ENCODE results near the gene MRPL55. TPM values are rescaled to one million over a fixed set of nuclear protein-coding genes. Genes with fewer than 3 reads are reported as not detected.
A peak's percentile ranks its signal among the peaks of the same experiment; 100 is the strongest.

Gene MRPL55
- total RNA-seq, 1 donor from 2014 or later = 51.0 TPM

GRCh38 chr1:228139406-228139930 lies 30.4 kb upstream of the MRPL55 start:
- Histone ChIP-seq H3K27me3 (ENCODE audit: low read depth) (no peaks in the 10 kb centered on the region), H3K9me3 (replicated peaks) (no peaks in the 10 kb centered on the region), H3K4me3 (peak overlapping the region; percentile 90), H3K4me1 (peaks cover 49% of the 10 kb centered on the region), H3K36me3 (no peaks in the 10 kb centered on the region), H3K27ac (replicated peaks) (peak overlapping the region; percentile 97)
- intact Hi-C loops (cut with micrococcal nuclease) = no loop called here
- TF ChIP-seq CTCF (IDR thresholded peaks at IDR 0.05; ENCODE audit: borderline replicate concordance) = no peak
- DNase-seq = no peak

GRCh38 chr1:228136901-228137300 lies 27.8 kb upstream of the MRPL55 start:
- H3K27ac ChIP-seq (replicated peaks) = no peak overlapping the region
- H3K36me3 ChIP-seq = no peaks in the 10 kb centered on the region
- no peak for TF ChIP-seq CTCF (IDR thresholded peaks at IDR 0.05; ENCODE audit: borderline replicate concordance)
- peaks cover 24% of the 10 kb centered on the region for H3K4me1 ChIP-seq
- no peaks in the 10 kb centered on the region for H3K9me3 ChIP-seq (replicated peaks)
- H3K27me3 ChIP-seq (ENCODE audit: low read depth) = no peaks in the 10 kb centered on the region
- intact Hi-C loops (cut with micrococcal nuclease) = no loop called here
- H3K4me3 ChIP-seq = no peak overlapping the region
- DNase-seq = no peak

DNA sequence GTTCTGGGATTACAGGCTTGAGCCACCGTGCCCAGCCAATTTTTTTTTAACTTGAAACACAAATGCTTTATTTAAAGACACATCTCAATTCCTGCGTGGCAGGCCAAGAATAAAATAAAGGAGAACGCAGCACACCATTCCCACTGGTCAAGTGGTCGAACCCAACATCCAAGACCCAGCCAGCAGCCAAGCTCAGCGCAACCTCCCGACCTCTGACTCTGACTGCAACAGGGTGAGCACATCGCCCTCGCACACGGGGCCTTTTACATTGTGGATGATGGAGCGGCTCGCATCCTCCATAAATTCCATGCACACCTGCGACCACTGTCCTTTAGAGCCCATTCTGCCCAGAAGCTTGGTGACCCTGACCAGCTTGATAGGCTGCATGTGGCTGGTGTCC lies 25.5 kb upstream of the MRPL55 start:
- intact Hi-C loops (cut with micrococcal nuclease) = no loop called here
- H3K27ac ChIP-seq (replicated peaks) = no peak overlapping the region
- H3K9me3 ChIP-seq (replicated peaks) = no peaks in the 10 kb centered on the region
- DNase-seq = no peak
- no peaks in the 10 kb centered on the region for H3K36me3 ChIP-seq
- no peak overlapping the region for H3K4me3 ChIP-seq
- TF ChIP-seq CTCF (IDR thresholded peaks at IDR 0.05; ENCODE audit: borderline replicate concordance) = no peak
- peaks cover 7% of the 10 kb centered on the region for H3K27me3 ChIP-seq (ENCODE audit: low read depth)
- peaks cover 12% of the 10 kb centered on the region for H3K4me1 ChIP-seq

- peaks cover 7% of the 10 kb centered on the region for H3K4me1 ChIP-seq
- no peak overlapping the region for H3K27ac ChIP-seq (replicated peaks)
- peaks cover 7% of the 10 kb centered on the region for H3K27me3 ChIP-seq (ENCODE audit: low read depth)
- TF ChIP-seq CTCF (IDR thresholded peaks at IDR 0.05; ENCODE audit: borderline replicate concordance) = no peak
- no peaks in the 10 kb centered on the region for H3K36me3 ChIP-seq
- H3K9me3 ChIP-seq (replicated peaks) = no peaks in the 10 kb centered on the region
- H3K4me3 ChIP-seq = no peak overlapping the region
- DNase-seq = no peak
- intact Hi-C loops (cut with micrococcal nuclease) = no loop called here
Observed at GRCh38 chr1:228131766-228132165, 22.7 kb upstream of the MRPL55 start.

GRCh38 chr1:228125185-228125584 lies 16.1 kb upstream of the MRPL55 start:
- Histone ChIP-seq H3K4me1 (no peaks in the 10 kb centered on the region), H3K27me3 (ENCODE audit: low read depth) (peaks cover 4% of the 10 kb centered on the region), H3K4me3 (no peak overlapping the region), H3K27ac (replicated peaks) (no peak overlapping the region), H3K36me3 (no peaks in the 10 kb centered on the region), H3K9me3 (replicated peaks) (no peaks in the 10 kb centered on the region)
- TF ChIP-seq CTCF (IDR thresholded peaks at IDR 0.05; ENCODE audit: borderline replicate concordance) = no peak
- no peak for DNase-seq
- intact Hi-C loops (cut with micrococcal nuclease) = no loop called here
